HG03354 (cell line): Measurements from ENCODE around the gene TUBB.

Experiments
- ATAC-seq: cut with Tn5 transposase; IDR thresholded peaks from one replicate; pipeline ENCODE4 v1.9.1; 2021; ENCODE audit warnings: mild to moderate bottlenecking; ENCODE audit not compliant: unreplicated experiment, poor library complexity, severe bottlenecking

Gene TUBB

GRCh38 chr6:30732237-30732943, 12.2 kb downstream of the TUBB start:
- no peak for ATAC-seq

- no peak for ATAC-seq
Measured at GRCh38 chr6:30735668-30736314, 15.6 kb downstream of the TUBB start.

GRCh38 chr6:30738532-30738931, 18.4 kb downstream of the TUBB start:
- ATAC-seq = no peak

- no peak for ATAC-seq
Measured at GRCh38 chr6:30740540-30740870, 20.4 kb downstream of the TUBB start.

GRCh38 chr6:30741063-30741779, 21.1 kb downstream of the TUBB start:
- no peak for ATAC-seq

- no peak for ATAC-seq
Measured at GRCh38 chr6:30741789-30742315, 21.7 kb downstream of the TUBB start.

- ATAC-seq = peak; percentile 67
Measured at GRCh38 chr6:30742316-30743098, 22.4 kb downstream of the TUBB start, which contains the start of gene FLOT1. Gene FLOT1, minus strand, starts transcription at chr6:30742687. Its CDS starts 498 bp downstream, at chr6:30742189.

- ATAC-seq = peak; percentile 17
Measured at GRCh38 chr6:30743099-30744053, 23.2 kb downstream of the TUBB start.

GRCh38 chr6:30744054-30744805, 24.1 kb downstream of the TUBB start, which contains the start of gene IER3:
Gene IER3, minus strand, starts transcription at chr6:30744547. Its CDS starts 29 bp downstream, at chr6:30744518.
- ATAC-seq = no peak

- no peak for ATAC-seq
Measured at GRCh38 chr6:30747300-30747687, 27.1 kb downstream of the TUBB start.

- no peak for ATAC-seq
Measured at GRCh38 chr6:30747902-30748769, 28.0 kb downstream of the TUBB start.

- ATAC-seq = no peak
Measured at GRCh38 chr6:30748851-30749540, 28.8 kb downstream of the TUBB start.

- no peak for ATAC-seq
Measured at GRCh38 chr6:30749554-30750378, 29.6 kb downstream of the TUBB start.

GRCh38 chr6:30750379-30750668, 30.2 kb downstream of the TUBB start:
- ATAC-seq = no peak

- no peak for ATAC-seq
Measured at GRCh38 chr6:30752157-30752927, 32.2 kb downstream of the TUBB start.
